ENCODE measurements around the gene PLEKHA5.
"Not testable (repeated sequence)": the region's sequence is repeated elsewhere in the genome, so short reads cannot be mapped to it uniquely, and the experiment has no call there.

Gene PLEKHA5

DNA sequence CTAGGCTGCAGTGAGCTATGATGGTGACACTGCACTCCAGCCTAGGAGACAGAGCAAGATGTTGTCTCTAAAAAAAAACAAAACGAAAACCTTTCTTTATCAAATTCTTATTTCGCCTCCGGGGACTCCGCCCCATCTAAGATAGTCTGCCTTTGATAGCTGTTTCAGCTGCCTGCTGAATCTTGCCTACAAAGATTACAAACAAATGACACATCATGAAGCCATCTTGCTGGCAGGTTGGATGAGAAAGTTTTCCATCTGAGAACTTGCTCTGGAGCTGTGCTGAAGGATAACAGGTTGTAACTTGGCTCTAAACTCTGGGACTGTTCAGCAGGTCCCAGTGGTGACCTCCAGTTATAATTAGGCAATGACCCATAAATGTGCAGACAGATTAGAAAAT, 268.0 kb downstream of the PLEKHA5 start:
- ATAC-seq, result no peak
- Mint-ChIP-seq H3K36me3 (ENCODE audit: low read depth) (no peaks in the 10 kb centered on the region), H3K27me3 (no peaks in the 10 kb centered on the region), H3K4me1 (no peaks in the 10 kb centered on the region), H3K9me3 (no peaks in the 10 kb centered on the region), H3K27ac (no peak overlapping the region), H3K4me3 (no peak overlapping the region)
- no peak for DNase-seq

DNA sequence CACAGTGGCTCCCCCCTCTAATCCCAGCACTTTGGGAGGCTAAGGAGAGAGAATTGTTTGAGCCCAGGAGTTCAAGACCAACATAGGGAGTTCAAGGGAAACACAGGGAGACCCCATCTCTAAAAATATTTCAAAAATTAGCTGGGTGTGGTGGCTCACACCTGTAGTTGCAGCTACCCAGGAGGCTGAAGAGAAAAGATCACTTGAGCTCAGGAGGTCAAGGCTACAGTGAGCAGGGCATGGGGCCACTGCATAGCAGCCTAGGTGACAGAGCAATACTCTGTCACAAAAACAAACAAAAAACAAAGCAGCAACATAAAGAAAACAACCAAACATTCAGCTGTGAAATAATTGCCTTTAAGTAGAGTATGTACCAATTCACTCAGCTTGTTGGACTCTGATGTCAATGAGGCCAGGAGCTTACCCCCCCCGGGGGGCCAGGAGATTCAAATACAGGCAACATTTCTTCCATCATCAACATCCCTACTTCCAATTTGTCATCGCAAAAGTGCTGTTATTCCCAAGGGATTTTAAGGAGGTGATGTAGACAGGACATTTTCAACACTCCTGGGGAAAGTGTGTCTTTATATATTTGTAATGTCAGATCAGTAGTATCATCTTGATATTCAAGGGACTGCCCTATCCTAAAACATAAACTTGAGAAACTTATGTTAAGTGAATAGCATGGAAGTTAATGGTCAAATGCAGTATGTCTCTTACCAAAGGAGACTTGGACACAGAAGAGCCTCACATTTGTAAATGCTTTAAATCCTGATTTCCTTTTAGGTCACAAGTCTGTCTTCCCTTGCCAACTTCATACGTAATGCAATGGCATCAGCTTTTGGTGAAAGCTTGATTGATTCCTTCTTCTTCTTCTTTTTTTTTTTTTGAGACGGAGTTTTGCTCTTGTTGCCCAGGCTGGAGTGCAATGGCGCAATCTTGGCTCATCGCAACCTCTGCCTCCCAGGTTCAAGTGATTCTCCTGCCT, 269.1 kb downstream of the PLEKHA5 start:
- H3K27me3 Mint-ChIP-seq, result no peaks in the 10 kb centered on the region
- H3K4me1 Mint-ChIP-seq, result peaks cover 4% of the 10 kb centered on the region
- no peaks in the 10 kb centered on the region for H3K9me3 Mint-ChIP-seq
- DNase-seq (no peak), ATAC-seq (no peak)
- H3K4me3 Mint-ChIP-seq, result no peak overlapping the region
- no peak overlapping the region for H3K27ac Mint-ChIP-seq
- H3K36me3 Mint-ChIP-seq (ENCODE audit: low read depth), result no peaks in the 10 kb centered on the region

DNA sequence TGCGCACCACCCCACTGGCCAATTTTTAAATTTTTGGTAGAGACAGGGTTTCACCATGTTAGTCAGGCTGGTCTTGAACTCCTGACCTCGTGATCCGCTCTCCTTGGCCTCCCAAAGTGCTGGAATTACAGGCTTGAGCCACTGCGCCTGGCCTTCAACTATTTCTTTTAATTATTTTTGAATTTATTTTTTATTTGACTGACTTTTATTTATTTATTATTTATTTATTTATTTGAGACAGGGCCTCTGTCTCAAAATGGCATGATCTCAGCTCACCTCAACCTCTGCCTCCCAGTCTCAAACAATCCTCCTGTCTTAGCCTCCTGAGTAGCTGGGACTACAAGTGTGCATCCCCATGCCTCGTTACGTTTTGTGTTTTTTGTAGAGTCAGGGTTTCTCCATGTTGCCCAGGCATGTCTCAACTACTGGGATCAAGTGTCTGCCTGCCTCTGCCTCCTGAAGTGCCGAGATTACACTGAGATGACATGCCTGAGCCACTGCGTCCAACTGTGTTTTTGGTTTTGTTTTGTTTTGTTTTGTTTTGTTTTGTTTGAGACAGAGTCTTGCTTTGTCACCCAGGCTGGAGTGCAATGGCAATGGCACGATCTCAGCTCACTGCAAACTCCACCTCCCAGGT, 271.2 kb downstream of the PLEKHA5 start:
- ATAC-seq, result not testable (repeated sequence)

DNA sequence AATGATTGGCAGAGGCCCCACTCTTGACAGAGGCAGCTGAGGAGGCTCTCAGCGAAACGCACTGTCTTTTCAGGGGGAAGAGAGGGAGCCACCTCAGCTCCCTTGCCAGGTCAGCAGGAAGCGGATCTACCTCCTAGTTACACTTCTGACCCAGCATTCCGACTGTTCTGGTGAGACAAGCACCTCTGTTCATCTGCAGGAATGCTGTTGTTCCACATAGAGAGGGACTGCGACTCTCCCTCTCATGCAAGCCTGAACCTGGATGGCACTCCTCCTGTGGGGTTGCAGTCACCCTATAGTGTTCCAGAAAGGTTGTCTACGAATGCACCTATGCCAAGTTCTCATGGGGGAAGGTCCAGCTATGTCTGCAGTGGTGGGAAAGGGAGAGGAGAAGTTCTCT, 272.7 kb downstream of the PLEKHA5 start:
- H3K9me3 Mint-ChIP-seq, result peaks cover 6% of the 10 kb centered on the region
- H3K4me3 Mint-ChIP-seq, result no peak overlapping the region
- no peak overlapping the region for H3K27ac Mint-ChIP-seq

More for the DNA sequence above, 271.2 kb downstream of the PLEKHA5 start:
- H3K4me1 Mint-ChIP-seq, result peaks cover 16% of the 10 kb centered on the region
- not testable (repeated sequence) for H3K27me3 Mint-ChIP-seq; H3K36me3 Mint-ChIP-seq (ENCODE audit: low read depth); DNase-seq; H3K9me3 Mint-ChIP-seq; H3K27ac Mint-ChIP-seq; H3K4me3 Mint-ChIP-seq

DNA sequence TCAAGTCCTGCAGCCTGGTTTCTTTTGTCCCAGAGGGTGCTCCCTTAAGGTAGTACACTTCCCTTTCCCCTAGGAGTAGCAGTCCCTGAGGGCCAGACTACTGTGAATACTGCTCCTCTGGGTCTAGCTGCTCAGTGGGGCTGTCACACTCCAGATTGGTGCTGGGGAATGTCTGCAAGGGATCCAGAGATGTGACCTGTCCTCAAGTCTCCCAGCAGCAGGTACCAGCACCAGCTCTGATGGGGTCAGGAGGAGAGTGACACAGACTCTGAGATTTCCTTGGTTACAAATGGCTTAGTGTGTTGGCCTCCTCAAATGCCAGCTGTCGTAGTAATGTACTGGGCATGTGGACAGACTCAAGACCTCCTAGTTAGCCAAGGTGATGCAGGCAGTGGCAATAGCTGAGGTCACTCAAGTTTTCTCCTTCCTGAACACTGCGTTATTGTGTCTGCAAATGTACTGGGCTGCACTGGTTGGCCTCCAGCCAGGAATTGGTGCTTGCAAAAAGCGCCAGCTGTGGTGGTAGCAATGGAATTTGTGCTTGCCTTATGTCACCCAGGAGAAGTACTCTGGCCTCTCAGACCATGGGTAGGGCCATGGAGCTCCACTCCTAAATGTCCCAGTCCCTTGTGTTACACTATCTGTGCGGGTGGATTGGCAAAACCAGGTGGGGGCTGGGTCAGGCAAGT, 273.4 kb downstream of the PLEKHA5 start:
- H3K4me1 Mint-ChIP-seq, result peaks cover 16% of the 10 kb centered on the region
- H3K36me3 Mint-ChIP-seq (ENCODE audit: low read depth), result peaks cover 5% of the 10 kb centered on the region
- H3K27me3 Mint-ChIP-seq, result no peaks in the 10 kb centered on the region
- peak; percentile 23 for ATAC-seq
- H3K27ac Mint-ChIP-seq, result no peak overlapping the region
- H3K4me3 Mint-ChIP-seq, result no peak overlapping the region
- DNase-seq, result no peak
- H3K9me3 Mint-ChIP-seq, result peaks cover 6% of the 10 kb centered on the region

More for the DNA sequence above, 272.7 kb downstream of the PLEKHA5 start:
- peaks cover 5% of the 10 kb centered on the region for H3K36me3 Mint-ChIP-seq (ENCODE audit: low read depth)
- no peak for DNase-seq
- no peaks in the 10 kb centered on the region for H3K27me3 Mint-ChIP-seq
- peaks cover 16% of the 10 kb centered on the region for H3K4me1 Mint-ChIP-seq
- no peak for ATAC-seq

DNA sequence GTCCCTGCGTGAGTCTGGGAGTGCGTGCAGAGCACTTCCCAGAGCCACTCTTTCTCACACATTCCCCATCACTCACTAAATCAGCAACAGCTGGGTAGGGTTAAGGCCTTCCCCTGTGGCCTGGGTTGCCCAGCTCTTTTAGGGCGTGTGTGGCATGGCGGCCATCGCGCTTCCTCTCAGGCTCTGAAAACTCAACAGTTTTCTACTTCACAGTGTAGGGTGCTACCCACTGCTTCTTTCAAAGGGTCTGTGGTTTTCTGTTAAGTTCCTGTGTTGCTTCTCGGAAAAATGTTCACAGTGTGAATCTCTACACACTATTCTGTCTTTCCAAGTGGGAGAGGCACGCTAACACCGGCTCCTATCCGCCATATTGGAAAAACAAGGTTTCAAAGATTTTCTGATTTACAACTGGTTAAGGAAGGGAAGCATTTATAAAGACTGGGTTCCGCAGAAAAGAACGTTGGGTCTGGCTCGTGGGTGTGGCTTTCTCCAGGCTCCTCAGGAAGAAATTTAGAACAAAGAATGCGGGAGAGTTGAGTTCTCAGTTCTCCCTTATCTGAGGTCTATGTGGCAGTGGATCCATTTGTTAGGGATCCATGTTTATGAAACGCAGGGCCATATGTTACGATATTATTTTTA, 274.8 kb downstream of the PLEKHA5 start:
- H3K27me3 Mint-ChIP-seq, result no peaks in the 10 kb centered on the region
- ATAC-seq (peak; percentile 65), DNase-seq (peak; percentile 16)
- peaks cover 6% of the 10 kb centered on the region for H3K9me3 Mint-ChIP-seq
- peaks cover 16% of the 10 kb centered on the region for H3K4me1 Mint-ChIP-seq
- H3K4me3 Mint-ChIP-seq, result no peak overlapping the region
- H3K27ac Mint-ChIP-seq, result peak overlapping the region; percentile 75
- peaks cover 5% of the 10 kb centered on the region for H3K36me3 Mint-ChIP-seq (ENCODE audit: low read depth)

DNA sequence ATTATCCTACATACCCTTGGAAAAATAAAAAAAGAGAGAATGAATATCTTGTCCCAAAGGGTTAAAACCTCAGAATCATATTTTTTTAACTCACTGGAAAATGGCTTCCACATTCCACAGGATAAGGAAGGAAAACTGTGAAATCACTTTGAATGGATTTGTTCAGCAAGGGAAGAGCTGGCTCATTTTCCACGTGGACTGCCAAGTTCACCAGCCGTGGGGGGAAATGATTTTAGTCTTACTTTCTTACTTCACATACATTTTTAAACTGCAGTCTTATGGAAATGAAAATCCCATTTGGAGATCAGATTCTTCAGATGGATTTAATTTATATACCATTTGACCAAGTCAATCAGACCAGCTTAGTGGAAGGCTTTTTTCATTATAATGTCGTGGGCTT, 279.8 kb downstream of the PLEKHA5 start:
- no peak for ATAC-seq
- DNase-seq, result no peak
- Mint-ChIP-seq H3K4me1 (peaks cover 5% of the 10 kb centered on the region), H3K27me3 (no peaks in the 10 kb centered on the region), H3K4me3 (no peak overlapping the region), H3K9me3 (peaks cover 2% of the 10 kb centered on the region), H3K27ac (no peak overlapping the region), H3K36me3 (ENCODE audit: low read depth) (peaks cover 1% of the 10 kb centered on the region)

DNA sequence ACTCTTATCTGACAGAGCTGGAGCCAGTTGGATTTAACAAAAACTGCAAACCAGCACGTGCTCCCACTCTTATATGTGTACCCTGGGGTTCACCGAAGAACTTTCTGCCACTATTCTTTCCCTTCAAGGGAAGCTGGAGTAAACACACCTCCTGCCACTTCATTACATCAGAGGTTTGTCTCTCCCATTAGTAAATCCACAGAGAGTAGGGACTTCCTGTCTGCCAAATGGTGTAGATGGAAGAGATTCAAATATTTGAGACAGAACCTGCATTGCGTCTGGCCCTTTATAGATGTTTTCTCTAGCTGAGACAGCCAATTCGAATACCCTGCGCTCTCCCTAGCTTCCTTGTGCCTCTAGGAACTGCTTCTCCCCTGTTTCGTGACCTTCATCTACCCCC, 280.7 kb downstream of the PLEKHA5 start:
- H3K9me3 Mint-ChIP-seq, result no peaks in the 10 kb centered on the region

DNA sequence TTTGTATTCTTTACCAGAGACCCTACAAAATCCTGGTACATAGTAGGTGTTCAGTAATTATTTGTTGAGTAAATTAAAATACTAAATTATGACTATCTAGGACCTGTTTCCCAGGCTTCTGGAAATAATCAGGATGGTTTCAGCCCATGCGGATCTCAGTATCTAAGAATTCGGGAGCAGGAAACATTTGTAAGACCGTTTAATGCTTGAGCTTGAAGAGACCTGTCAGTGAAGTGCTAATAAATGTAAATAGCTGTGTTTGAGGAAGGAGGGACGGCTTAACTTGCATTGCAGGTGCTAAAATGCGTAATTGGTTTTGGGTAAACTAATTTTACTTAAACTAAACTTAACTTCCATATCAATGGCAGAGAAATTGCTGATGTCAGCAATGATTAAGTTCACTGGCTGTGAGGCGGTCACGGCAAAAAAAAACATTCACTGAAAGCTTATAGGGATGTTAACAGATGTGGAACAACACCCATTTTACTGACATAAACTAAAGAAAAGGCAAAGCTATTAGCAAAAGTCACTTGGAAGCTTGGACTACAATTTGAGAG, 281.2 kb downstream of the PLEKHA5 start:
- Mint-ChIP-seq H3K4me3 (no peak overlapping the region), H3K27ac (no peak overlapping the region)
- DNase-seq, result no peak

More for the DNA sequence above, 280.7 kb downstream of the PLEKHA5 start:
- ATAC-seq (no peak), DNase-seq (no peak)
- Mint-ChIP-seq H3K4me3 (no peak overlapping the region), H3K27ac (no peak overlapping the region), H3K27me3 (no peaks in the 10 kb centered on the region), H3K4me1 (no peaks in the 10 kb centered on the region), H3K36me3 (ENCODE audit: low read depth) (no peaks in the 10 kb centered on the region)

DNA sequence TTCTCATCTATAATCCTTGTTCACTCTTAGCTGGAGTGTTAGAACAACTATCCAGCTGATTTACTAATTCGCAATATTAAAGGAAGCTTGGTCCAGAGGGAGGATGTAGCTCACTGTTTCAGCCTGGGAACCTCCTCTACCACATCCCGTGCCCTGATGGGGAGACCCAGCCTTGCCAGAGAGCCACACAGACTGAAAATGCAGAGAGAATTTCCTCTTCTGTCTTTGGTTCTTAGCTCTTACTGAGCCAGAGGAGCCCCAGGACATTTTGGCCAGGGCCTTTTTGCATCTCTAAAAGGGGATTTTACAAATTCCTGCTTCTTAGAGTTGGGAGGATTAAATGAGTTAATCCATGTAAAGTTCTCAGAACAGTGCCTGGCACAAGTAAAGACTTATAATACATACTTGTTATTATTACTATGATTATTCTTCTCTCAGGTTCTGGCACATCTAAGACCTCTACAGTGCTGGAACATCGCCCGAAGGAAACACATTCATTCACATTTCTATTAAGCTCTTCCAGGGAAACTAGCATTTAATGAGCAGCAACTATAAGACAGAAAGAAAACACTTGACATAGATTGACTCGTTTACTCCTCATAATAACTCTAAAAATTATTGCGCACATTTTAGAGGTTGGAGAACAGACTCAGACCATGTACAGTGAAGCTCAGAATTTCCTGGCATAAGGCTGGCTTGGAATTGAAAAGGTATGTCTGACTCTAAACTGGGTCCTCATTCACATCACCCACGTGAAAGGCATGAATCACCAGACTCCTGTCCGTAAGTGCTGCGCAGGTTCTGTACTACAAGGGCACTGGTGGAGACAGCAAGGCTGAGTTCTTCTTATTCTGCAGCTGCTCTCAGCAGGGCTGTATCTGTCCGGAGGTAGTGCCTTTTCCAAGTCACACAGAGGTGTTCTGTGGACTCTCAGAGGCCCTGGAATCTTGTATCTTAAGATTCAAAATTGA, 282.0 kb downstream of the PLEKHA5 start:
- Mint-ChIP-seq H3K27ac (no peak overlapping the region), H3K27me3 (no peaks in the 10 kb centered on the region), H3K9me3 (no peaks in the 10 kb centered on the region), H3K36me3 (ENCODE audit: low read depth) (no peaks in the 10 kb centered on the region), H3K4me1 (no peaks in the 10 kb centered on the region), H3K4me3 (no peak overlapping the region)
- DNase-seq (no peak), ATAC-seq (no peak)

More for the DNA sequence above, 281.2 kb downstream of the PLEKHA5 start:
- H3K9me3 Mint-ChIP-seq, result no peaks in the 10 kb centered on the region
- no peaks in the 10 kb centered on the region for H3K4me1 Mint-ChIP-seq
- no peaks in the 10 kb centered on the region for H3K27me3 Mint-ChIP-seq
- no peak for ATAC-seq
- H3K36me3 Mint-ChIP-seq (ENCODE audit: low read depth), result no peaks in the 10 kb centered on the region

DNA sequence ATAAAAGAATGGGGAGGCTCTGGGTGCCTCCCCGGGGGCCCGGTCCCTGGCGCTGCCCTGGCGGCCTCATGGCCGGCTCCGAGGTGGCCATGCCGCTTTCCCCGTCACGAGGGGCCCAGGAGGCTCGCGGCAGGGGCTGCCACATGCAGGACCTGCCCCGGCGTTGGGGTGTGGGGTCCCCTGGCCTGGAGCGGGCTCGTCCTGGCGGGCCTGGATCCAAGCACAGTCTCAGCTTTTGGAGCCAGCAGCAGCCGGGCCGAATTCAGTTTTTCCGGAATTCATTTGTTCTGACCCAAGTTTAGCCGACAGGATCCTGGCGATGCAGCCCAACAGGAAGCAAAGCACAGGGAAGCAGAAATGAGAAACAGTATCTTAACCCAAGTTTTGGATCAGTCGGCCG, 283.3 kb downstream of the PLEKHA5 start:
- H3K27me3 Mint-ChIP-seq, result no peaks in the 10 kb centered on the region
- no peak for DNase-seq
- H3K36me3 Mint-ChIP-seq (ENCODE audit: low read depth), result no peaks in the 10 kb centered on the region
- H3K4me1 Mint-ChIP-seq, result no peaks in the 10 kb centered on the region
- ATAC-seq, result no peak
- H3K9me3 Mint-ChIP-seq, result no peaks in the 10 kb centered on the region
- no peak overlapping the region for H3K27ac Mint-ChIP-seq
- H3K4me3 Mint-ChIP-seq, result no peak overlapping the region

DNA sequence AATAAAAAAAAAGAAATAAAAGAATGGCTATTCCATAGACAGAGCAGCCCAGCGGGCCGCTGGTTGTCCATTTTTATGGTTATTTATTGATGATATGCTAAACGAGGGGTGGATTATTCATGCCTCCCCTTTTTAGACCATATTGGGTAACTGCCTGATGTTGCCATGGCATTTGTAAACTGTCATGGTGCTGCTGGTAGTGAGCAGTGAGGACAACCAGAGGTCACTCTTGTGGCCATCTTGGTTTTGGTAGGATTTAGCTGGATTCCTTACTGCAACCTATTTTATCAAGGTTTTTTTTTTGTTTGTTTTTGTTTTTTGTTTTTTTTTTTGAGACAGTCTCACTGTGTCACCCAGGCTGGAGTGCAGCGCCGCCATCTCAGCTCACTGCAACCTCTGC, 284.0 kb downstream of the PLEKHA5 start:
- not testable (repeated sequence) for ATAC-seq; DNase-seq; H3K4me3 Mint-ChIP-seq; H3K4me1 Mint-ChIP-seq; H3K27me3 Mint-ChIP-seq; H3K36me3 Mint-ChIP-seq (ENCODE audit: low read depth); H3K27ac Mint-ChIP-seq; H3K9me3 Mint-ChIP-seq

DNA sequence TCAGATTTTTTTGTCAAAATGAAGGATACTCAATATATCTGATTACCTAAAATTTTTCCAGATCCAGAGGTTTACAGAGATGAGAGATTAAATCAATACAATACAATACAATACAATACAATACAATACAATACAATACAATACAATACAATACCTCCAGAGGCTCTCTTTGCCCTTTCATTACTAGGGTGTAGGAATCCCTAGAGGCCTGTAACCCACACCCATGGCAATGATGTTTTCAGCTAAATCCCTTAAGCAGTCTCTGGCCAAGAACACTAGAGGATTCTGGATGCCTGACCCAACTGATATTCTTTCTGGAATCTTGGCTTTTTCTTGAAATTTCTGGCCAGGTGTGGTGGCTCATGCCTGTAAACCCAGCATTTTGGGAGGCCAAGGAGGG, 286.0 kb downstream of the PLEKHA5 start:
- no peak overlapping the region for H3K27ac Mint-ChIP-seq
- DNase-seq (no peak), ATAC-seq (no peak)
- no peaks in the 10 kb centered on the region for H3K27me3 Mint-ChIP-seq
- no peak overlapping the region for H3K4me3 Mint-ChIP-seq
- H3K4me1 Mint-ChIP-seq, result no peaks in the 10 kb centered on the region
- no peaks in the 10 kb centered on the region for H3K36me3 Mint-ChIP-seq (ENCODE audit: low read depth)
- no peaks in the 10 kb centered on the region for H3K9me3 Mint-ChIP-seq
